Esophagus squamous epithelium (tissue), 4 donors: ENCODE results near the gene HLF.

Source experiments
- CTCF ChIP-seq, 6 experiments: fragments of 450-650 bp in 4 of 6; fragments of 200-600 bp in 2 of 6; sonication (generic) in 2 of 6; IDR thresholded peaks; one replicate each; pipeline ENCODE4 v1.5.1; 2016 to 2019; ENCODE audit warnings: antibody characterized with exemption in 6 of 6, mild to moderate bottlenecking in 4 of 6, moderate library complexity in 4 of 6
- POLR2A ChIP-seq, 4 donors: fragments of 450-650 bp; IDR thresholded peaks; one replicate each; pipeline ENCODE4 v1.6.1; 2017; ENCODE audit warnings: antibody characterized with exemption in 4 of 4, mild to moderate bottlenecking in 4 of 4, moderate library complexity in 3 of 4

GRCh38 chr17:55264645-55265298, at the start of gene HLF:
- TF ChIP-seq CTCF (IDR thresholded peaks at IDR 0.05) (no peak), POLR2A (IDR thresholded peaks at IDR 0.05) (peak in 3 of 4 donors; percentile 35 to 75 (median 73))
